IPS-18c (cell line): Measurements from ENCODE around the gene PDXDC1.
"Not testable (repeated sequence)": the region's sequence is repeated elsewhere in the genome, so short reads cannot be mapped to it uniquely, and the experiment has no call there.

Experiments
- H3K4me3 ChIP-seq: 2 replicates; pipeline ENCODE4 v1.7.0; 2013; ENCODE audit warnings: low read depth, mild to moderate bottlenecking, low read length, moderate library complexity; ENCODE audit not compliant: insufficient read depth
- H3K9me3 ChIP-seq: one replicate; pipeline ENCODE4 v1.6.1; 2013; ENCODE audit warnings: mild to moderate bottlenecking, low read length, moderate library complexity; ENCODE audit not compliant: control insufficient read depth, insufficient read depth

PDXDC1 gene

GRCh38 chr16:14974656-14975417 is at the start of gene PDXDC1:
TSS of gene PDXDC1 (plus strand) at chr16:14975026. CDS start at chr16:14975200, 174 bp downstream.
- not testable (repeated sequence) for H3K9me3 ChIP-seq
- peak within 1 kb of the TSS; percentile 100 for H3K4me3 ChIP-seq

GRCh38 chr16:14928064-14928714 is 46.6 kb upstream of the PDXDC1 start:
- not testable (repeated sequence) for H3K9me3 ChIP-seq, H3K4me3 ChIP-seq

GRCh38 chr16:14929176-14929575 is 45.6 kb upstream of the PDXDC1 start:
- not testable (repeated sequence) for H3K9me3 ChIP-seq, H3K4me3 ChIP-seq

DNA sequence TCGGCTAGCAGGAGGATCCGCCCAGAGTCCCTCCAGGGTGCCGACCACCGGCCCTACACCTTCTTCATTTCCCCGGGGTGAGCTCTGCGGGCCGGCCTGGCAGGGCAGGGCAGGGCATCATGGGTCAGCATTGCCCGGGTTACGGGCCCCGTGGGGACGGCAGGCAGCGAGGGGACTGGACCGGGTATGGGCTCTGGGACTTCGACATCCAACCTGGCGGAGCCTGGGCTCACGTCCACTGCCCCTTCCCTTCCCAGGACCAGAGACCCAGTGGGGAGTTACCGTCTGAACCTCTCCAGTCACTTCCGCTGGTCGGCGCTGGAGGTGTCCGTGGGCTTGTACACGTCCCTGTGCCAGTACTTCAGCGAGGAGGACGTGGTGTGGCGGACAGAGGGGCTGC is 44.6 kb upstream of the PDXDC1 start:
- not testable (repeated sequence) for H3K9me3 ChIP-seq, H3K4me3 ChIP-seq

GRCh38 chr16:14930971-14931370 is 43.9 kb upstream of the PDXDC1 start:
- H3K4me3 ChIP-seq, H3K9me3 ChIP-seq: not testable (repeated sequence)

DNA sequence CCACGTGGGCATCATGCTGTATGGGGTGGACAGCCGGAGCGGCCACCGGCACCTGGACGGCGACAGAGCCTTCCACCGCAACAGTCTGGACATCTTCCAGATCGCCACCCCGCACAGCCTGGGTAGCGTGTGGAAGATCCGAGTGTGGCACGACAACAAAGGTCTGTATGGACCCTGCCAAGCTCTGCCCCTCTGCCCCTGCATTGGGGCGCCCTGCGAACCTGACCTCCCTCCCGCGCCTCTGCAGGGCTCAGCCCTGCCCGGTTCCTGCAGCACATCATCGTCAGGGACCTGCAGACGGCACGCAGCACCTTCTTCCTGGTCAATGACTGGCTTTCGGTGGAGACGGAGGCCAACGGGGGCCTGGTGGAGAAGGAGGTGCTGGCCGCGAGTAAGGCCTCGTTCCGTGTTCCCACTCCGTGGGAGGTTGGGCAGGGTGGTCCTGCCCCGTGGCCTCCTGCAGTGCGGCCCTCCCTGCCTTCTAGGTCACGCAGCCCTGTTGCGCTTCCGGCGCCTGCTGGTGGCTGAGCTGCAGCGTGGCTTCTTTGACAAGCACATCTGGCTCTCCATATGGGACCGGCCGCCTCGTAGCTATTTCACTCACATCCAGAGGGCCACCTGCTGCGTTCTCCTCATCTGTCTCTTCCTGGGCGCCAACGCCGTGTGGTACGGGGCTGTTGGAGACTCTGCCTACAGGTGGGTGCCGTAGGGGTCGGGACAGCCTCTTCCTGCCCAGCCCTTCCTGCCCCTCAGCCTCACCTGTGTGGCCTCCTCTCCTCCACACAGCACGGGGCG is 42.0 kb upstream of the PDXDC1 start:
- H3K9me3 ChIP-seq, result not testable (repeated sequence)

GRCh38 chr16:14937143-14937542 is 37.7 kb upstream of the PDXDC1 start, which contains the start of gene NPIPA1:
TSS of gene NPIPA1 (plus strand) at chr16:14937443. CDS start at chr16:14937443, 0 bp downstream.
- not testable (repeated sequence) for H3K4me3 ChIP-seq, H3K9me3 ChIP-seq

More for the DNA sequence above, 42.0 kb upstream of the PDXDC1 start:
- not testable (repeated sequence) for H3K4me3 ChIP-seq

- H3K4me3 ChIP-seq, H3K9me3 ChIP-seq: not testable (repeated sequence)
These were observed 36.8 kb upstream of the PDXDC1 start for GRCh38 chr16:14937994-14938393.

DNA sequence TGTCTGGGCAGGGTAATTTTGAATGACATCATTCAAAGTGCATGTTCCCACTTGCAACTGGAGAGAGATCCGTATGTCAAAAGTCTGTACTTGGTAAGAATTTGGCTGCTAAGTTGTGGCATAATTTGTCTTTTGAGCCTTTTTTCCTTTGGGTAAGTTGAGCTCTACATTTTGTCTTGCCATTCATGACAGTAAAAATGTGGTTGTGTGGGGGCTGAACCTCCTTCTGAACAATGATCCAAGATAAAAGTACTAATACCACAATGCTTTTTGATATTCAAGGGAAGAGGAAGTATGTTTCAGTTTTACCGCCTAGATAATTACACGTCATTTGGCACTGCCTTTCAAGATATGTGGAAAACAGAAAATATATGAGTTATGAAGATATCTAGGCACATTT is 32.1 kb upstream of the PDXDC1 start:
- not testable (repeated sequence) for H3K4me3 ChIP-seq, H3K9me3 ChIP-seq

- Histone ChIP-seq H3K4me3 (no peak overlapping the region), H3K9me3 (no peaks in the 10 kb centered on the region)
These were observed 19.1 kb upstream of the PDXDC1 start for GRCh38 chr16:14955546-14956231.

DNA sequence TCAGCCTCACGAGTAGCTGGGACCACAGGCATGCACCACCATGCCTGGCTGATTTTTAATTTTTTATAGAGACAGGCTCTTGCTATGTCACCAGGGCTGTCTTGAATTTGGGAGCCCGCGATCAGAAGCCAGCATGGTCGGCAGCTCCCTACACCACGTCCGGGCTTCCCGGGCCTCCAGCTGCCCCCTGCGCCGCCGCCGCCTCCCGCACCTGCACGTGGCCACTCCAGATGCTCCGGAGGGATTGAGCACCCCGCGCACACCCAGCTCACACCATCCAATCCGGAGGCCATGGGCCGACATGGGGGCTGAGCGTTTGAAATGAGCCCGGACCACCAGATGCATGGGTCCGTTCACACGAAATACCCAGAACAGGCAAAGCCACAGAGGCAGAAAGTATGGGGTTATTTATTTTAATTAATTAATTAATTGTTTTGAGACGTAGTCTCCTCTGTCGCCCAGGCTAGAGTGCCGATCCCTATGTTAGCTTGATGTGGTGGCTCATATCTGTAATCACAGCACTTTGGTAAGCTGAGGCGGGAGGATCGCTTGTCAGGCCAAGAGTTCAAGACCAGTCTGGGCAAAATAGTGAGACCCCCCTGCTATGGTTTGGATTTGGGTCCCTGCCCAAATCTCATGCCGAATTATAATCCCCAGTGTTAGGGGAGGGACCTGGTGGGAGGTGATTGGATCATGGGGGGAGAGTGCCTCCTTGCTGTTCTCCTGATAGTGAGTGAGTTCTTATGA is 17.1 kb upstream of the PDXDC1 start:
- Histone ChIP-seq H3K9me3 (no peaks in the 10 kb centered on the region), H3K4me3 (no peak overlapping the region)

- no peak overlapping the region for H3K4me3 ChIP-seq
- no peaks in the 10 kb centered on the region for H3K9me3 ChIP-seq
These were observed 16.6 kb upstream of the PDXDC1 start for GRCh38 chr16:14958323-14958600.

DNA sequence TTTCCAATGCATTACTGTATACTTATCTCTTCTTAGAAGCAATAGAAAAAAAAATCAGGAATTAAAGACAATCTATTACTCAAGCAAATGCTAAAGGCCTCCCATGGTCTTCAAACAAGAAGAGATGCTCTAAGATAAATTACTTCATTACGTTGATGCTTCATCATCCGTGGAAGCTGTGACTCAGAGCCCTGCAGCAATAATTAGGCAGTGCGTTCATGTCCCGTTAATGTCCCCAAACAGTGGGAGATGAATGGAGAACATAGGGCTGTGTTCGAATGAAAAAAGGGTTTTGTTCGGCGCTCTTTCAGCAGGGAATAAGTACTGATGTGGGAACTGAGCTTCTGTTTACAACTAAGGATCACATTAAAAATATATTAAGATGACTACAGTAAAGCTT is 15.9 kb upstream of the PDXDC1 start:
- Histone ChIP-seq H3K9me3 (no peaks in the 10 kb centered on the region), H3K4me3 (no peak overlapping the region)

- Histone ChIP-seq H3K4me3 (no peak overlapping the region), H3K9me3 (no peaks in the 10 kb centered on the region)
These were observed 13.2 kb upstream of the PDXDC1 start for GRCh38 chr16:14961405-14962186.

GRCh38 chr16:14963281-14964173 is 11.3 kb upstream of the PDXDC1 start:
- H3K9me3 ChIP-seq, result no peaks in the 10 kb centered on the region
- H3K4me3 ChIP-seq, result no peak overlapping the region
